A549 treated with AZD9567 at 1 μM for 4 hours (cell line): ENCODE results near the gene MMP24OS. TPM values are rescaled to one million over a fixed set of nuclear protein-coding genes. Genes with fewer than 3 reads are reported as not detected.

Experiments
- total RNA-seq: library from RNA; stranded (reverse); fragments of 200-300 nt; extraction: Qiagen RNA extraction; gene quantifications from 5 replicates; pipeline ENCODE4 v1.2.3, GENCODE V29; 2022; ENCODE audit not compliant: insufficient read depth

Gene MMP24OS
- total RNA-seq = 52.8 to 90.9 TPM (median 79.8 TPM) in 5 replicates

DNA sequence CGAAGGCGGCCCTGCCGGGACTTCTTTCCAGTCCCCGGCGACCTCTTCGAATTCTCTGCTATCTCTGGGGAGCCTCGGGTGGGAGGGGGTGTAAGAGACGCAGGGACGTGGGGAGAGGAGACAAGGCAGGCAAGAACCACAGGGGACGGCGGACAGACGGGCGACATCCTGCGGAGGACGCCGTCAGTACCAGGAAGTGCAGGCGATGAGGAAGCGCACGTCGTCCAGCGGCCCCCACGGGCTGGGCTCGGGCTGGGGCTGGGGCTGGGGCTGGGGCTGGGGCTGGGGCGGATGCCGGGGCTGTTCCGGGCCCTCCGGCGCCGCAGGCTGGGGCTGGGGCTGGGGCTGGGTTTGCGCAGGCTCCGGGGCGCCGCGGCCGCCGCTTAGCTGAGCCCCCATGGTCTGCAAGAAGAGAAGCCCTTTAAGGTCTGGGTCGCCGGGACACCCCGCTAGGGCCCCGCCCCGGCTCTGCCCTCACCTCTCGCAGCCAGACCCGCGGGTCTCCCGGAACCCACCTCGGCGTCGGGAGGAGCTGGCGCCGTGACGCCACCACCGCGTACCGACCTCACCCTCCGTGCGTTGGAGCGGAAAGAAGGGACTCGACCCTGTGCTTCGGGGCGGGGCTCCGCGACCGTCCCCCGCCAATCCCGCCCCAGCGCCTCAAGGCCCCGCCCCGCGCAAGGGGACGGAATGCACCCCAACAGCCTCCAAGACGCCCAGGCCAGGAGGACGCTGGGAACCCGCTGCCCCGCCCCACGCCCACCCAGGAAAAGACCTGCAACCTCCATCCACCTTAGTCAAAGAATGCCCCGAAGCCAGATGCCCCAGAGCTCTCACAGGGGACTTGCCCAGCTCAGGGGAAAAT lies at the start of gene MMP24OS:
Gene MMP24OS (minus strand): TSS at position 592 of the 865 bp plus-strand sequence. CDS start 193 bp downstream, at position 399.

DNA sequence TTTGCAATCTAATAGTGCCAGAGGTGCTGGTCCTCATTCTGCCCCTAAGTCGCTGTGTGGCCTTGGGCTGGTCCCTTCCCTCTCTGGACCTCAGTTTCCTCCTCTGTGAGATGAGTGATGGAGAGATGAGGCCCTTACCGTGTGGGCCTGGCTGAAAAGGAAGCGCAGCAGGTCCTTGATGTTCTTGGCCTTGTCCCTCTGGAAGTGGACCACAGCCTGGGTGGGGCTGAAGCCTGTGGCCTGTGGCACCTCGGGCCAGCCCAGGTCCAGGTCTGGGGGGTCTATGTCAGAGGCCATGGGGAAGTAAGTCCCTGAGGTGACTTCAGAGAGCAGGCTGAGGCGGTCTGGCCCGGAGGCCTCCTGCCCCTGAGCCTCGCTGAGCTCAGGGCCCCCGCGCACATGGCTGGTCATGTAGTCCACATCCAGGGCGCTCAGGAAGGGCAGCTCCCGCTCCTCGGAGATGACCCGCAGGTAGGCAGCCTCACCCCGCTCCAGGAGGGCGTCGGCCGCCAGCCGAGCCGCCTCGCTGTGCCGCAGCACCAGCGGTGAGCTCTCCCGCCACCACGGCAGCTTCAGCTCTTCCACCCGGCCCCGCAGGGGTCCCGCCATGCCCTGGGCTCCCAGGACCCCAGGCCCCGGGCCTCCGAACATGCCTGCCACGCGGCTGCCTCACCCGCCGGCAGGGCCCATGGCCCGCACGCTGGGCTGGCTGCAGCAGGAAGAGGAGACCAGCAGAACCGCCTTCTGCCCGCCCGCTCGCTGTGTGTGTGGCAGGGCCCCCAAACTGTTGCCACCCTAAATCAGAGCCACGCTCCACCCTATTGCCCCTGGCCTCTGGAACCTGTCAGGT lies 14.0 kb upstream of the MMP24OS start, which contains the start of gene FAM83C:
Gene FAM83C (minus strand): TSS at position 772 of the 850 bp plus-strand sequence. CDS start 121 bp downstream, at position 651.

DNA sequence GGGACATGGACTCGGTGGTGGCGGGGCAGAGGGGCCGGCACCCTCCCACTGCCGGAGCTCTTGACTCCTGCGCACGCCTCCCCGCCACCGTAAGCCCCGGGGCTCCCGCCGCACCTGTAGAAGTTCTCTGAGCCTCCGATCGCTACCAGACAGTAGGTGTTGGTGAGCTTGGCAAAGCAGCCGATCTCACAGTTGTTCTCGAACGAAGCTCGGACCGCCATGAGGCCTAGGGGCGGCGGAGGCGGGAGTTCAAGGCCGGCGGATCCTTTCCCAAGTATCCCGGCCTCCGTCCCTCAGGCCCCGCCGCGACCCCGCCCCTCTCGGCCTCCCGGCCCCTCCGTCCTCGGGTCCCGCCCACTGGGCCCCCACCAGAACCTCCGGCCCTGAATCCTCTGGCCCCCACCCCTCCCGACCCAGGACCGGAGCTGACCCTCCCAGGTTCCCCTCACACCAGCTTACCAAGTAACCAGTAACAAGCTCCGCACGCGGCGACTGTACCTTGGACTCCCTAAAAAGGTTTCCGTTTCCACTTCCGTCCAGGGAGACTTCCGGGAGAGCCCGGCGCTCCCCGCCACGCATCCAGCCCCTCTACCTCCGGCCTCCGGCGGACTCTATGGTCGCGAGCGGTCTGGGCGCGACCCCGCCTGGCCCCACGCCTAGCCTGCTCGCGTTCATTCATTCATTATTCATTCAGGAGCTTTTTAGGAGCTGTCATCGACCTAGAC lies 6.5 kb upstream of the MMP24OS start, which contains the start of gene EIF6:
Gene EIF6 (minus strand): TSS at position 506 of the 725 bp plus-strand sequence. CDS start 285 bp downstream, at position 221.

Other genes starting within 250 kb of the MMP24OS start
- gene TRPC4AP, start 185.3 kb downstream of the MMP24OS start, total RNA-seq = 57.3 to 64.6 TPM (median 60.9 TPM) in 5 replicates
- gene EDEM2, start 130.8 kb downstream of the MMP24OS start, total RNA-seq = 48.5 to 51.7 TPM (median 51.5 TPM) in 5 replicates
- gene PROCR, start 106.0 kb downstream of the MMP24OS start, total RNA-seq = 88.8 to 139 TPM (median 135 TPM) in 5 replicates
- gene MMP24, start 51.4 kb downstream of the MMP24OS start, total RNA-seq = 19.0 to 25.4 TPM (median 22.6 TPM) in 5 replicates
- gene EIF6, start 6.7 kb upstream of the MMP24OS start, total RNA-seq = 416 to 436 TPM (median 422 TPM) in 5 replicates
- 0.02 to 0.06 TPM (median 0.05 TPM) in 4 of 5 replicates, not detected in the other for gene FAM83C, start 14.3 kb upstream of the MMP24OS start, total RNA-seq
- gene UQCC1, start 133.9 kb upstream of the MMP24OS start, total RNA-seq = 27.0 to 69.2 TPM (median 28.8 TPM) in 5 replicates
- 0.03 TPM in 1 of 5 replicates, not detected in the others for gene GDF5, start 160.1 kb upstream of the MMP24OS start, total RNA-seq
- 23.3 to 31.2 TPM (median 28.7 TPM) in 5 replicates for gene CEP250, start 177.5 kb upstream of the MMP24OS start, total RNA-seq